Epidermal melanocyte (primary cell): ENCODE results near the gene CYBA.

Experiments used
- DNase-seq: peaks from one replicate; pipeline ENCODE4 v3.0.0; 2011; ENCODE audit warnings: low spot score; ENCODE audit not compliant: insufficient read length

Gene CYBA

DNA sequence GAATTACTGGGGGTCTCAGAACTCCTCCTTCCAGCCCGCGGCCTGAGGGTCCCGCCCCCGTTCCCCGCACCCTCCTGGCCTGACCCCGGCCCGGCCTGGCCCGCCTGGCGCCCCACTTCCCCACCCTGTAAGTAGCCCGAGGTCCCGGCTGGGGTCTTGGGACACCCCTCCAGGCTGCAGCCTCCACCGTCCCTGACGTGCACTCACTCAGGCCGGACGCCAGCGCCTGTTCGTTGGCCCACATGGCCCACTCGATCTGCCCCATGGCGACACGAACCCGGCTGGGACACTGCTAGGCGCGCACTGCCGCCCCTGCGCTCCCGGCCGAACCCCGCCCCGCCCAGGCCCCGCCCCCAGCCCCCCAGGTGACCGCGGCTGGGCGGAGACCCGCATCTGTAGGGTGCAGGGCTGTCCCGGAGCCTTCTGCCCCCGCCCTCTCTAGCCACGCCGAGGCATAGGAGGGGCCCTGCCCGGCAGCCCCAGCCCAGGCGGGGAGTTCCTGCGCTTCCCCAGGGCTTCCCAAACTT, at the start of gene CYBA:
TSS of gene CYBA (minus strand) at position 305 of the 527 bp plus-strand sequence. CDS start at position 265, 40 bp downstream.
- DNase-seq: peak; percentile 88

DNA sequence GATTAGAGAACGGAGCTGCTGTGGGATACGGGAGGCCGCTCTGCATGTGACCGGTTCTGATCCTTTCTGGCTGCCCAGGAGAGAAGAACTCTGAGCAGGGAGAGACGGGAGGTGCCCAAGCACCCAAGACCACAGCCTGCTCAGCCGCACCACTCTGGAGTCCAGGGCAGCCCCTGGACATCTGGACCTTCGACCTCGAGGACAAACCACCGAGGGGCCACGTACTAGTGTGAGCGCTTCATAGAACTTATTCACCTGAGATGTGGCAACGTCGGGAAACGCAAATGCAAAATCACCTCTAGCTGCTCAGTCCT, 49.4 kb upstream of the CYBA start:
- DNase-seq: no peak

DNA sequence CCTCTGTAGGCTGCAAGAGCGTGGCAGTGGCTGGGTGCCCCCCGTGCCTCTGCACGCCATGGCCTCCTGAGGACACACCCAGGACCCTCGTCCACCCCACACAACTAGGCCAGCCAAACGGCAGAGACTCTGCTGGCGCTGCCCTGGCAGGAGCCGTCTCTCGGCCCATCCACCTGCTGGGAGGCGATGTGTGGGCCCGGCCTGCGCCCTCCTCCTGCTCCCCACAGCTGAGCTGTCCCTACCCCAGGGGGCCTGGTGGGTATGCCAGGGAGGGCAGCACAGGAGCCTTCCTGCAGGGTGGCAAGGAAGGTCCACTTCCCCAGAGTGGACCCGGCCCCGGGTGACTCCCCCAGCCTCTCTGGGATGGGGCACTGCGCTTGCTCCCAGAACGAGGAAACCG, 48.3 kb upstream of the CYBA start:
- no peak for DNase-seq

DNA sequence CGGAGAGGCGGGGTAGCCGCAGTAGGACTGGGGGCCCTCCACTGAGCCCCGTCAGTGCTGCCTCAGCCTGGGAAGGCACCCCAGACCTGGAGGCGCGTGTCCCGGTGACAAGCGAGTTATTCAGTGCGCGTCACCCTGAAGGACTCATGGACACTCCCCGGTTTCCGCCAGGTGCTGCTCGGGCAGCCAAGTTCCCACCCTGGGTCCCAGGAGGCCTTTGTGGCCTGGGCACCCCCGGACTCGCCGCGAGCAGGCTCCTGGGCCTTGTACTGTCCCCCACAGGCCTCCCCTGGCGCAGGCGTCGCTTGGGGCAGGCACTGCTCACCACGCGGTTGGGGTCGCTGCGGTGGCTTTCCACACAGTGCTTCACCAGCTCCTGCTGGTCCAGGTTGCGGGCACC, 47.8 kb upstream of the CYBA start:
- no peak for DNase-seq

DNA sequence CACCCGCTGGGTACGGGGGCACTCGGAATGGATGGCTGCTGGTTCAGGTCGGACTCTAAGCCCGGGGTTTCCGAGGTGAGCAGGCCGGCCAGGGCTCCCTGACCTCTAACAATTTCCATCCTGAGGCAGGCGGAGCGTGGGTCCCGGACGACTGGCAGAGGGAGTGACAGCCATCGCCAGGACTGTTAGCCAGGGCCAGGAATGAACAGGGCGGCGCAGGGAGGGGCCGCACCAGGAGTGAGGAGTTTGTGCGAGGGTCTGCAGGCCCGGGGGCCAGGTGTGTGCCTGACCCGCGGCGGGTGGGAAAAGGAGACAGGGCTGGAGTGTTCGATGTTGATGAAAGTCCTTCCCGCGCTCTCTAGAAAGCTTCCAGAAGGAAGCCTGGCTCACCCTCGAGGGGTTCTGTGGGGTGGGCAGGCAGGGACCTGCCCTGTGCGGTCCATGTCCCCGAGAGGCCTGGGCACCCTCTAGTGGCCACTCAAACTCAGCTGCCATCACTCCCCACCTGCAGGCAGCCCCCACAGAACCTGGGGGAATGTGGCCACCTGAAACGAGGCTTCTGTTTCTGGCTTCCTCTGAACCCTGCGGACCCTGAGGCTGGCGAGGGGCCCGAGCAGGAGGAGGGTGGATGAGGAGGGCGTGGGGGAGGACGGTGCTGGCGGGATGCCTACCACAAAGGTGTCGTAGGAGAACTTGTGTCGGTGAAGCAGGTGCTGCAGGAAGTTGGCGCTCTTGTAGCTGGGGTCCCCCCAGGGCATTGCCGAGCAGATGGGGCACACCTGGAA, 47.2 kb upstream of the CYBA start:
- no peak for DNase-seq

DNA sequence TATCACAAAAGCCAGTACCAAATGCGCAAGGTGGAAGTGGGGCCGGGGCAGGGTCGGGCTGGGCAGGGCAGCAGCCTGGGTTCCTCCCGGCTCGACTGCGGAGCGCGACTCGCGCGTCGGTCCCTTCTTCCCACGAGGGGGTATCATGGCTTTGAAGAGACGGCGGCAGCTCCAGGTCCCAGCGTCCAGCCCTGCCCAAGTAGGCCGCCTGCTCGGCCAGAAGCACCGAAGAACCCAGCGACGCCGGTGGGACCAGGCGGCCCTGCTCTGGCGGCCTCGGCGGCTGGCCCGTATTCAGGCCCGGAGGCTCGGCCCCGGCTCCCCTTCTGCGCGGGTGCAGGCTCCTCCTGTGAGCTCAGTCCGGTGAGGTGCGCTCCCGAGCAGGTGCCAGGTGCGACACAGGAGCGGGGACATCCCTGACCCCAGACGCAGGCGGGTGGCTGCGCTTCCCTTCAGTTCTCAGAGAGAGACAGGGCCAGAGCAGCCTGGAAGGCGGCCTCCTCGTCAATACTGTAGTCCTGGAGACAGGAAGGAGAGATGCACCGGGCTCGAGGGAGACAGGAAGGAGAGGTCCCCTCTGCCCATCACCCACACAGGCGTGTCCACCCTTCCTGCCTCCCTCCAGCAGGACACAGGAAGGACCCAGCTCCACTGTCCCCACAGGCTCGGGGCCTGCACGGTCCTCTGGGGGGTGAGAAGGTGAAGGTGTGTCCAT, 46.4 kb upstream of the CYBA start:
- DNase-seq: no peak

DNA sequence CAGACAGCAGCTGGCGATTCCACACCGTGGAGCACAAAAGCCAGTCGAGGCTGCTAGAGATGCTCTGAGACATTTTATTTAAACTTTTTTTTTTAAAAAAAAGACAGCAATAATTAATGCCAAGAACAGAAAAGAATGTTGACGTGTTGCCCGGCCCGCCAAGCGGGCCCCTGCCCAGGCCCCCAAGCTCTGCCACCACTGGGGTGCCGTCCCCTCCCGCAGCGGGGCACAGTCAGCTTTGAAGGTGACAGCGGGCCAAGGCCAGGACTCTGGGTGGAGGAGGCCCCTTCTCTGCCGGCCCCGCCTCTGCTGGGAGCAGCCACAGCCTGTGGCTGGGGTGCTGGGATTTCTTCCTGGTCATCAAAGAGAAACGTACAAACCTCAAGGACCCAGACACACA, 45.6 kb upstream of the CYBA start:
- no peak for DNase-seq

DNA sequence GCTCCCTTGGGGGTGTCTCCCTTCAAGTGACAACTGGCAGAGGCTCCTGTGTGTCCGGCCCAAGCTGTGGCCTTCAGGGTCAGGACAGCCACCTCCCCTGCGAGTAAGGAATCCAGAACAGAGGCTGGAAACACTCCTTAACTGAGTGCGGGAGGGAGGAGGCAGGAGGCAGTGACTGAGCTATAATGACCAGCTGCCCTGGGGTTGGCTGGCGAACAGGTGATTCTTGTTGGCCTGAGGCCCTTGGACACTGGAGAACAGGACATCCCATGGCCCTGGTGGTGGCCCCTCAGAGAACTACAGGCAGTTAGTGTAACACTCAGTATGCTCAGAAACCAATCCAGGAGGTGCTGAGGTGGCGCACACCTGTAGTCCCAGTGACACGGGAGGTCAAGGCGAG, 44.9 kb upstream of the CYBA start:
- DNase-seq: no peak

DNA sequence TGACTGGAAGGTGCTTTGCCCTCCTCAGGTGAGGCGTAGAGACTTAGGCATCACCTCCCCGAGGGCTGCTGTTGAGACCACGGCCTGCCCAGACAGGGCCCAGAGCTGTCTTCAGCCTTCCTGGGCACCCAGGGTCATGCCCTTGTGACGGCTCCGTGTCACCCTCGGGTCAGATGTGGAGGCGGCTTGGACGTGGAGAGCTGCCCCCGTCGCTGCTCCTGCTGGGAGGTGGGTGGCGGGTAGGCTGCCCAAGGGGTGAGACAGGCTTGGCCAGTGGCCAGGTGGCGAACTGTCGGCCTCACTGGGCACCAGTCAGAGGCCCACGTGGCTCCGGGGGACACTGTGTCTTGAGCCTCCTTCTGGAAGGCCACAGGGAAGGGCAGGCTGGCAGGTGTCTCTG, 44.4 kb upstream of the CYBA start:
- DNase-seq: no peak

DNA sequence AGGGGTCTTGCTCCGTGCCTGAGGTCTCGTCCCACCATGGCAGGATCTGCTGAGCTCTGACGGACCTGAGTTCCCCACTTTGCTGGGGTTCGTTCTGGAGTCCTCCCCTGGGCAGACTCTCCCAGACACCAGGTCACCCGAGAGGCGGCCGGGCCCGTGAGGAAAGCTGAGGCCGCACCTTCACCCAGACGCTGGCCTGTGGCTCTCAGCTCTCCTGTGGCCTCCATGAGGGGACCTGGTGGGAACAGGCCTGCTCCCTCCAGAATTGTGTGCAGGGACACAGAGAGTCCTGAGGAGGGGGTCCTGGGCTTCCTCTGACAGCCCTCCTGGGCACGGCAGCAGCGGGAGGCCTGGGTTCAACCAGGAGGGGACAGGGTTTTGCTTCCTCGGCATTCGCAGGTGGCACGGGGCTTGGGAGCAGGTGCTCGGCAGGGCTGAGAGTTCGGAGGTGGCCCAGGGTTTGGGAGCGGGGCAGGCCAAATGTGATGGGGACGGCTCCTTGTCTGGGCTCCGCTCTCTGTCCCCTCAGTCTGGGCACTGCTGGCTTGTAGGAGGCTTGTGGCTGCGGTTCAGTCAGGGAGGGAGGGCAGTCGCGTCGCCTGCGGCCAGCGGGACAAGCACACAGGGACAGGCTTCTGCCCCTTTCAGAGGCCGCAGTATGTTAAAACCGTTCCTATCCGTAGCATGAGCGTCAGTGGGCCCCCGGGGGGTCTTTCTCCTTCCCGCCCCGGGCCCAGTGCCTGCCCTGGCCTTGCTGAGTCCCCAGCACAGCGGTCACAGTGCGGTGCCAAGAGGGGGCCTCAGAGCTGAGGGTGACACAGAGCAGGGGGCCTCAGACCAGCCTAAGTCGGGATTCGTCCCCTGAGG, 43.6 kb upstream of the CYBA start:
- no peak for DNase-seq

DNA sequence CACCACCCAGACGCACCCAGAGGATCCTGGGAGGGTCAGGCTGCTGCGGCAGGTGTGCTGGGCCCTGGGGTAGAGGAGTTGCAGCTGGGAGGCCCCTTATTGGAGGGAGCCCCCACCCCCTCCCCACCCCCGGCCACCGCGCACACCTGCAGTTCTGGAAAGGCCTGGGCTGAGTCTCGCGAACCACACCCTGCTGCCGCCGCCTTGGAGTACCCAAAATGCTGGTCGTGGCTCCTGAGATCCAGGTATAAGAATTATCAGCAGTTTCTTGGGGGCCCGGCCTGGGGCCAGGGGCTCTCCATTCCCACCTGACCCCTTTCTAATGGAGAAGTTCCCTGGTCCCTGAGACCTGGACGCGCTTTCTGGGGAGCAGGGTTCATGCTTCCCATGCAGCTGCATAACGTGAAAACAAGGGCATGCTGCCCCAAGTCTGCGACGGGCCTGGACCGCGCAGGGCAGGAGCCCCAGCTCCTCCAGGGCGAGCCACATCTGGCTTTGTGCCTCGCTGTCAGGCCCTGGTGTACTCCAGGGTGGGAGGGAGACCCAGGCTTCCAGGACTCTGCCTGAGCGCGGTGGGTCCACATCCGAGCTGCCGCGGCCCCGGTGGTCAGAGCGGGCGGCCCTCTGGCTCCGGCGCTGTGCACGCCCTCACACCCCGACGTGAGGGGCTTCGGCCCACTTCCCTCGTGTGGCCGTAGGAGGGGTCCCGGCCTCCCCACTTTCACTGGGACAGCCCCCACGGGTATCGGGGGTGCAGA, 42.7 kb upstream of the CYBA start:
- no peak for DNase-seq

DNA sequence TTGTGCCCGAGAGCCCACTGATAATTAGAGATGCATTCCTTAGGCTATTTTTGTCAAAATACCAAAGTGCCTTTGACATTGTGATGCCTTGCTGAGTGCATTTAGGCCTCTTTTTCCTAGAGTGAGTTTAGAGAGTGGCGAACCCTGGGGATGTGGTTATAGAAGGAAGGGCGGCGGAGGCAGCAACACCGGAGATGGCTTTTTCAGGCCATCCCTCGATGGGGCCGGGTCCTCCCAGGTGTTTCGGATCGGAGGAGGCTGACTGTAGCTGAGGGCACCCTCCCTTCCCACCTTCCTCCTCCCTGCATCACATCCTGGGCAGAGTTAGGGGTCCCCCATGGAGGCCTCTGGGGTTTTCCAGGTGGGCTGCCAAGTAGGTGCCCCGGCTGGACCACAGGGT, 42.0 kb upstream of the CYBA start:
- DNase-seq: no peak

DNA sequence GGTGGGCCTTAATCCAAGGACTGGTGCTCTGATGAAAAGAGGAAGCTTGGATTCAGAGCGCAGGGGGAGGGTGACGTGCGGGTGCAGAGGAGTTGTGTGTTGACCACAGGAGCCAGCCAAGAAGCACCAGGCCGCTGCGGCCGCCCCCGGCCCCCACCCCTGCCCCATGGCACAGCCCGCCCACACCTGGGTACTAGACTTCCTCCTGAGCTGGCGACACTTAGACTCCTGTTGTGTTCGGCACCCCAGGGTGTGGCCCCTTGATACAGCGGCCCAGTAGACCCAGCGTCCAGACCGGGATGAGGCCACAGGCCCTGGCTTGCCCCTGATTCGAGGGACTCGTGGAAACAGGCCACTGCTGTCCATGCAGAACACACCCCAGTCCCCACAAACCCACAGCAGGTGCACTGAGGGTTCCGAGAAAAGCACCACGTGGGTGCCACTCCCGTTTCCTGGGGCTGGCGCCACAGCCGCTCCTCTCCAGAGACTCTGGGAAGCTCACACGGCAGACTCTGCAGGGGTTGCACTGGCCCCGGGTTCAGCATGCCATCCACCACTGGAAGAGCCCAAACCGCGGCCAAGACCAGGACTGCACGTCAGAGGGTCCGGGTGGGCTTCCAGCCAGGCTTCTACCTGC, 41.2 kb upstream of the CYBA start:
- DNase-seq: no peak

DNA sequence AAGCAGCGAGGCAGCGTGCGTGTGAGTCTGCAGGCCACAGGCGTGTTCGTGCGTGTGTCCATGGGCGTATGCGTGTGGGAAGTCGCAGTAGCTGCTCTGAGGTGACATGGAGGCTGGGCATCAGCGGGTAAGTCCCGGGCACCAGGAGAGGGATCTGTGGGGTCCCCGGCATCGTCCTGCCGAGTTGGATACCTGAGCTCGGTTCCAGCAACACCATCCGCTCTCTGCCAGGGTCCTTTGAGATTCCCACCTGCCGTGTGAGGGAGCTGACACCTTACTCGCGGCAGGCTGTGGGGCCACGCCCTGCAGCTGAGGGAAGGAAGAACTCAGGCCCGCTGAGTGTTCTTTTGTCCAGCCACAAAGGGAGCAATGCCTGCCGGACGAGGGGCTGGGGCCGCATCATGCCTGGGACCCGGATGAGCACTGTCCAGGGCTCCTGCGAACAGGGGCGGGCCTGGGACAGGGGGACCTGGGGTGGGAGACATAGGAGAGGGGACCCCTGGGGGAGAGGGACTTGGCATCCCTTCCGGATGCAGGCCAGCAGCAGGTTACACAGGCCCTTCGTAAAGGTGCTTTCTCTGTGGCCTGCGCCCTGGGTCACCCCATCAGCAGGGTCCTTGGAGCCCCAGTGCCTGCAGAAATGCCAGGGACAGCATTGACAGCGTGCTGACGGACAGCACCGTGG, 40.4 kb upstream of the CYBA start:
- no peak for DNase-seq

DNA sequence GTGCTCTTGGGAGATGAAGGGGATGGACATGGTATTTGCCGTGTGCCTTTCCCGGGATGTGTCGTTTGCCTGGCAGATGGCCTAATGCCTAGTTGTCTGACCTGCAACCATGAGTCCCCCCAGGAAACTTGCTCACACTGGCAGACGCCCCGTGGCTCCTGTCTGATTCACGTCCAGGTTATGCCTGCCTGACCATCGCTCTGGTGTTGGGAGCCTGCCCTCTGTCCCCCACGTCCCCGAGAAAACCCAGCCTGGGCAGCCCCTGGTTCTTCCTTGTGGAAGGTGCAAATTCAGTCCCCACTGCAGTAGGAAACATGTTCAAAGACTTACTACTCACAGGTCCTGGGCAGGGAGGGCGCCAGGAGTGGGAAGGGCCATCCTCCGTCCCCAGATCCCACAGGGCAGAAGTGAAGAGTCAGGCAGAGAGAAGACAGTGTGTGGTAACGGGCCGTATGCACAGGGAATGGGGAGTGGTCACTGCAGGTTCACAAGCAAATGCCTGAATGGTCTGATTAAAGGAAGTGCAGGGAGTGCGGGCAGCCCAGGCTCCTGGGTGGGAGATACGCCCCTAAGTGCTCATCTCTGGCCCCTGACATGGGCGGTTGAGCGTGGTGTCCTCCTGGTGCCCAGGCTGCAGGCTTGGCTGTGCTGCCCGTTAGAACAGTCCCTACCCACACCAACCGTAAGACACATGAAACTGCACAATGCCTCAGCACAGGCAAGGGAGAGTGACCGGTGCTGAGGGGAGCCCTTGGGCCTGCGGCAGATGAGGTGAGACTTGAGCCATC, 39.7 kb upstream of the CYBA start:
- DNase-seq: no peak

DNA sequence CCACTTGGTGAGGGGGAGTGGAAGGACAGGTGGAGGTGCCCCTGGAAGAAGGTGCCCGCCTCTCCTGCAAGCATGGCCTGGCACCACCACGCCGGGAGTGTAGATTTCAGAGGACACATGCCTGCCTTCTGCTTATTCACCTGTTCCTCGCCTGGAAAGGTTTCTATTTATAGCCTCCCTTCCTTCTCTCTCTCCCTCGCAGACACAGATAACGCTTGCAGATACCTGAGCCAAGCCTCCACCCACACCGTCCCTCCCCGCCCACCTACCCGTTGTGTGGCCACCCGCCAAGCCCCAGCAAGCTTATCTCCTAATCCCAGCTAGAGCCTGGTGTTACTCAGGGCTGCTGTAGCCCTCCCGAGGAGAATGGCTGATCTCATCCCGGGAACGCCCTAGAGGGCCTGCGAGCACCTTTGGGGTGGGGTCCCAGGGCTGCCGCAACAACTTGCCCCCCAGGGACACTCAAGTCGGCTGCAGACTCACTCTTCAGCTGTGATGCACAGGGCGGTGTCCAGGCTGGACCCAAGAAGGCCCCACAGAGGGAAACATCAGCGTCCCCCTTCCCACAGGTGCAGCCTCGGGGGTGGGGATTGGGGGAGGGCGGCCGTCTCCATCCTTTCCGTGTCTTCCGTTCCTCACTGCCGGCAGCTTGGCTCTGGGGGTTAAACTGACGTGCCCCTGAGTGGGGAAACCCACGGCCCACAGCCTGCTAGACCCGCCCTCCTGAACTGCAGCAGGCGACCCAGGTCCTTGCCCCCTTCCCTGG, 37.3 kb upstream of the CYBA start:
- DNase-seq: no peak

DNA sequence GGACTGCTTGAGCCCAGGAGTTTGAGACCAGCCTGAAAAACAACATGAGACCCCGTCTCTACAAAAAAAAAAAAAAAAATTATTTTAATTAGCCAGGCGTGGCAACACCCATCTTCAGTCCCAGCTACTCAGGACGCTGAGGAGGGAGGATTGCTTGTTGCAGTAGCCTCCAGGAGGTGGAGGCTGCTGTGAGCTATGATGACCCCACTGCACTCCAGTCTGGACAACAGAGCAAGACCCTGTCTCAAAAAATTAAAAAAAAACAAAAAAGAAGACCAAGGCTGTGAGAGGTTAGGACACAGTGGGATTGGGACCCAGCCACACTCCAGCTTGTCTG, 36.8 kb upstream of the CYBA start:
- DNase-seq: no peak

DNA sequence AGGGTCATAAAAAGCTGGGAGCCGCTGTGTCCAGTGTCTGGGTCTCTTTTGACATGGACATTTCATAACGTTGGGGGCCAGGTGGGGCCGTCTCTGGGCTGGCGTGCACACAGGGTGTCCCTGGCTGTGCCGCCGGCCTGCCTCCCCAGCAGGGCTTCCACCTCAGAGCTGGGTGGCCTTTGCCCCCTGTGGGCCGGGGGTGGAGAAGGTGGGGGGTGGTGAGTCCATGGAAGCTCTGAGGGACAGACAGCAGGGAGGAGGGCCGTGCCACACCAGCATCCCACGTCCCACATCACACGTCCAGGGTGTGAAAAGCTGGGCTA, 36.4 kb upstream of the CYBA start:
- no peak for DNase-seq
